Activated naive CD8-positive, alpha-beta T cell treated with anti-CD3 and anti-CD28 coated beads for 36 hours (primary cell): Measurements from ENCODE around the gene DNASE1. TPM values are rescaled to one million over a fixed set of nuclear protein-coding genes. Genes with fewer than 3 reads are reported as not detected.
"Not testable (repeated sequence)": the region's sequence is repeated elsewhere in the genome, so short reads cannot be mapped to it uniquely, and the experiment has no call there.

Experiments used
- DNase-seq: peaks from one replicate; pipeline ENCODE4 v3.0.0; 2021
- H3K27ac Mint-ChIP-seq: one replicate; pipeline ENCODE4 v1.8.0; 2022; ENCODE audit warnings: mild to moderate bottlenecking, moderate library complexity, mixed read lengths
- H3K27me3 Mint-ChIP-seq: one replicate; pipeline ENCODE4 v1.8.0; 2022; ENCODE audit warnings: mild to moderate bottlenecking, mixed read lengths
- H3K36me3 Mint-ChIP-seq: one replicate; pipeline ENCODE4 v1.8.0; 2021; ENCODE audit warnings: mild to moderate bottlenecking, mixed read lengths
- H3K4me1 Mint-ChIP-seq: one replicate; pipeline ENCODE4 v1.8.0; 2021; ENCODE audit warnings: mixed read lengths
- H3K4me3 Mint-ChIP-seq: one replicate; pipeline ENCODE4 v1.8.0; 2022; ENCODE audit warnings: mild to moderate bottlenecking, moderate library complexity, mixed read lengths
- H3K9me3 Mint-ChIP-seq: one replicate; pipeline ENCODE4 v1.8.0; 2022; ENCODE audit warnings: mixed read lengths
- total RNA-seq, 2 experiments: library from RNA; stranded (reverse); gene quantifications; one replicate each; pipeline ENCODE4 v1.2.3, GENCODE V29; 2021

The DNASE1 gene, protein sequence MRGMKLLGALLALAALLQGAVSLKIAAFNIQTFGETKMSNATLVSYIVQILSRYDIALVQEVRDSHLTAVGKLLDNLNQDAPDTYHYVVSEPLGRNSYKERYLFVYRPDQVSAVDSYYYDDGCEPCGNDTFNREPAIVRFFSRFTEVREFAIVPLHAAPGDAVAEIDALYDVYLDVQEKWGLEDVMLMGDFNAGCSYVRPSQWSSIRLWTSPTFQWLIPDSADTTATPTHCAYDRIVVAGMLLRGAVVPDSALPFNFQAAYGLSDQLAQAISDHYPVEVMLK
- total RNA-seq, result 1 to 10 TPM; 4.6 to 5.8 TPM

DNA sequence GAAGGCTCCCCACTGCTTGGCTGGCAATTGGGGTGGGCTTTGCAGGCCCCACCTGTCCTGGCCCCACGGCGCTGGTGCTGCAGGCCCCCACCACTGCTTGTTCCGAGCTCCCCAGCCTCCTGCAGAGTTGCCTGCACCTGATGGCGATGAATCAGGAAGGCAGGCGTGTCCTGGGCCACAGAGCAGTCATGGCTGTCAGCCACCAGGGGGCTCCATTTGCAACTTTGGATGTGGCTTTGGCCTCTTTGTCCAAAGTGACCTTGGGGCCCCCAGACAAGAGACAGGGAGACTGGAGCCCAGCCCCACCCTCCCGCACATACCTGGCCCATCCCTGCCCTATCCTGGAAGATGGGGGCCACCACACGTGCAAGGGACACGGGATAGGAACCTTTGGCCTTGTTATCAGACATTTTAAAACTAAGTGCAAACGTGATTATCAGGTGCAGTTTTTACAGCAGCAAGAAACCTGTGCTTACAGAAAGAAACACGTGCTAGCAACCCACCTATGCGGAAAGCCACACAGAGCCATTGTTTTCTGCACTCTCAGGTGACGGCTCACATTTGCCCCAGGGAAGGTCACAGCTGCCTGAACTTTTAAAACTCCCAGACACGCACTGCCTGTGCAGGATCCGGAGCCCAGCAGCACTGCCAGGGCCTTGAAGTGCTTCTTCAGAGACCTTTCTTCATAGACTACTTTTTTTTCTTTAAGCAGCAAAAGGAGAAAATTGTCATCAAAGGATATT lies at the start of gene DNASE1:
Gene DNASE1 (plus strand): TSS at position 443 of the 743 bp plus-strand sequence. CDS start 683 bp downstream, outside the sequence.
- Mint-ChIP-seq H3K4me1 (peaks cover 16% of the 10 kb centered on the region), H3K9me3 (no peaks in the 10 kb centered on the region), H3K4me3 (no peak within 1 kb of the TSS), H3K27me3 (no peaks in the 10 kb centered on the region), H3K36me3 (peaks cover 11% of the 10 kb centered on the region), H3K27ac (no peak within 1 kb of the TSS)
- peak; percentile 62 for DNase-seq

DNA sequence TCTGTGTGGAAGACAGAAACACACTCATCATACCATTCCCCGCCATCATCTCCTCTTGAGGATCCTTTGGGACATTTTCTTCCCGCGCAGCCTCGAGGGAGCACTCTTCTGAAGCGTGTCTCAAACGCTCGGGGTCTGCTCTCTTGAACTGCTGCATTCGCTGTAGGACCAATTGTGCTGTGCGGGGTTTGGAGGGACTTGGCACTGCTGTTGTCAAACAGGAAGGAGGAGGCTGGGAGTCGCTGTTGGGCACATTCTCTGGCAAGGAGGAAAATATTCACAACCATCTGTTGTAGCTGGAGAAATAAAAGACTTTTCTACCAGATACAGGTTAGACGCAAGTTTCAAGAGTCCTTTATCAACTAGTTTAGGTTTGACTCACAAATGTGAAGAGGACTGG lies 48.0 kb upstream of the DNASE1 start:
- no peak for DNase-seq
- Mint-ChIP-seq H3K9me3 (no peaks in the 10 kb centered on the region), H3K27me3 (no peaks in the 10 kb centered on the region), H3K36me3 (peaks cover 5% of the 10 kb centered on the region), H3K4me3 (no peak overlapping the region), H3K27ac (no peak overlapping the region), H3K4me1 (peaks cover 9% of the 10 kb centered on the region)

DNA sequence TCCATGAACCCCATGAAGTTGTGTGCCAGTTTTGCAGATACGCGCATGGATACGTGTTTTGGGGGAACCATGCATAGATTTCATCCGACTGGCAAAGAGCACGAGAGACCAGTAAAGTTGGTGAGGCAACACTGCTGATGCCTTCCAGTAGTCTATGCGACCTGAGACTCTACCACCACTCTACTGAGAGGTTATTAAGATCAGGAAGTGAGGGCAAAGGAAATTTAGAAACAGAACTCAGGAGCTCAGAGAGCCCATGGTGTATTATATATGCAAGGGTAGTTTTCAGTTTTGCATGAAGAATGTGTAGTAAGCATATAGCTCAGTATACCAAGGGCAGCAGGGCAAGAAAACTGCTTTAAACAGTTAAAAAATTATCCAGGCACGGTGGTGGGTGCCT lies 47.3 kb upstream of the DNASE1 start:
- H3K4me1 Mint-ChIP-seq, result peaks cover 9% of the 10 kb centered on the region
- no peaks in the 10 kb centered on the region for H3K27me3 Mint-ChIP-seq
- no peak overlapping the region for H3K4me3 Mint-ChIP-seq
- DNase-seq, result no peak
- no peaks in the 10 kb centered on the region for H3K9me3 Mint-ChIP-seq
- no peak overlapping the region for H3K27ac Mint-ChIP-seq
- H3K36me3 Mint-ChIP-seq, result peaks cover 8% of the 10 kb centered on the region

DNA sequence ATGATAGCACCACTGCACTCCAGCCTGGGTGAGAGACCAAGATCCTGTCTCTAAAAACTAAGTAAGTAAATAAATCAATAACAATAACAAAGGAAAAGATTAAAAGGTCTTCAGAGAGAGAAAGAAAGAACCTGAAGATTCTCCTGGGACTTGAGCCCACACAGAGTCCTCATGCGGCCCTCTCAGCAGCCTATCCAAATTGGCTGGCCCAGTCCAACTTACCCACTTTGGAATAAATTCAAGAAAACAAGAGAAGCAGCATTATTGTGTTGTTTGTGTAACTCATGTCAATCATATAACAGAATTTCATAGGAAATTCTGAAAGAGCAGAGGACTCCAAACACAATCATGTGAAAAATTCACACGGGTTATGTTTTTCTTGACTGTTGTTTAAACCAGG lies 46.9 kb upstream of the DNASE1 start:
- H3K36me3 Mint-ChIP-seq, result peaks cover 9% of the 10 kb centered on the region
- no peak for DNase-seq
- H3K4me1 Mint-ChIP-seq, result peaks cover 10% of the 10 kb centered on the region
- no peaks in the 10 kb centered on the region for H3K27me3 Mint-ChIP-seq
- no peak overlapping the region for H3K27ac Mint-ChIP-seq
- no peak overlapping the region for H3K4me3 Mint-ChIP-seq
- H3K9me3 Mint-ChIP-seq, result no peaks in the 10 kb centered on the region

DNA sequence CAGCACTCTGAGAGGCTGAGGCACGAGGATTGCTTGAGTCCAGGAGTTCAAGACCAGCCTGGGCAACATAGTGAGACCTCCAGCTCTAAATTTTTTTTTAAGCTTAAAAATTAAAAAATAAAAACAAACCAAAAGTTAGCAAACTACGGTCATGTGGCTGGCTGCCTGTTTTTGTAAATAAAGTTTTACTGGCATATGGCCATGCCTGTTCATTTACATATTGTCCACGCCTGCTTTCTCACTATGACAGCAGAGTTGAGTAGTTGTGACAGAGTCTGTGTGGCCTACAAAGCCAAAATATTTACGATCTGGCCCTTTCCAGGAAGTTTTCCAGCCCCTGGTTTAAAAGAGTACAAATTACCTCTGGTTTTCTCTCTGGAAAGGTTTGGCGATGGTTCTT lies 46.4 kb upstream of the DNASE1 start:
- no peaks in the 10 kb centered on the region for H3K9me3 Mint-ChIP-seq
- H3K4me3 Mint-ChIP-seq, result no peak overlapping the region
- H3K27ac Mint-ChIP-seq, result no peak overlapping the region
- no peak for DNase-seq
- H3K4me1 Mint-ChIP-seq, result peaks cover 15% of the 10 kb centered on the region
- peaks cover 11% of the 10 kb centered on the region for H3K36me3 Mint-ChIP-seq
- no peaks in the 10 kb centered on the region for H3K27me3 Mint-ChIP-seq

DNA sequence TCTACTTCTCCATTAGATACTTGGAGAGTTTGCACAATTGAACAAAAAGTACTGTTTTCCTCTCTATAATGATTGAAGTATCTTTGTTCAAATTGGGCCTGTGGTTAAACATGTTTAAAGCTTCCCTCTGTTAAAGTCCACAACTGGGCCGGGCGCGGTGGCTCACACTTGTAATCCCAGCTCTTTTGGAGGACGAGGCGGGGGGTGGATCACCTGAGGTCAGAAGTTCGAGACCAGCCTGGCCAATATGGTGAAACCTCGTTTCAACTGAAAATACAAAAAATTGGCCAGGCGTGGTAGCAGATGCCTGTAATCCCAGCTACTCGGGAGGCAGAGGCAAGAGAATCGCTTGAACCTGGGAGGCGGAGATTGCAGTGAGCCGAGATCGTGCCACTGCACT lies 45.5 kb upstream of the DNASE1 start:
- not testable (repeated sequence) for H3K27me3 Mint-ChIP-seq, DNase-seq, H3K4me3 Mint-ChIP-seq, H3K9me3 Mint-ChIP-seq, H3K27ac Mint-ChIP-seq
- peaks cover 12% of the 10 kb centered on the region for H3K36me3 Mint-ChIP-seq
- peaks cover 22% of the 10 kb centered on the region for H3K4me1 Mint-ChIP-seq

DNA sequence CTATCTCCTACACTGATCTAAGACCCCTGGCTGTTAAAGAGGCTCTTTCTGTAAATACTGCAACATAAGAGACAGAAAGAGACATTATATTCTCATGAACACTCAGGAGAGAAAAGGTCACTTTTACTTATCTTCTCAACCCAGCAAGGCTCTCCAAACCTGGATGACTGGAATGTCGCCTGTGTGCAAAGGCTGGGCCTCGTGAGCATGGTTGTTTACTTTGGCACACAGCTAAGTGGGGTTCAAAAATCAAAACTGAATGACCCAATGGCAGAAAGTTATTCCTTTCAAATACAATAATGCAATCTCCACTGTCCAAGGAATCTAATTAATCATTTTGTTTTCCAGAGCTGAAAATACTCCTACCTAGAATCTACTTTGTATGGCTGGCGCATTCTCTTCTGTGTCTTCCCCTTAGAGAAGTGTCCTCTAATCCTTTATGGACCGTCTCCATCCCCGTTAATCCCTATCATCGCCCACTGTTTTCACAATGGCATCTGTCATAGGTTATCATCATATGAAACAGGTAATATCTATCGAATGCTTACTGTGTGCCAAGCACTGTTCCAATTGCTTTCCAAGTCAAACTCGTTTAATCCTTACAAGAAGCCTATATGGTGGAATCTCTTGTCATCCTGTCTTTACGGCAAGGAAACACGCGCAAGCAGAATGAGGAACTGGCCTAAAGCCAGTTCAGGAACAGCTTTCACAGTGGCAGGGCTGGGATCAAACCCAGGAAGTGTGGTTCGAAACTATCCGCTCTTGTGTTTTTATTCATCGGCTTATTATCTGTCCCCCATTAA lies 44.4 kb upstream of the DNASE1 start:
- no peak for DNase-seq
- Mint-ChIP-seq H3K27me3 (no peaks in the 10 kb centered on the region), H3K4me1 (peaks cover 31% of the 10 kb centered on the region), H3K4me3 (peak overlapping the region; percentile 98), H3K27ac (no peak overlapping the region), H3K9me3 (no peaks in the 10 kb centered on the region), H3K36me3 (peaks cover 18% of the 10 kb centered on the region)

DNA sequence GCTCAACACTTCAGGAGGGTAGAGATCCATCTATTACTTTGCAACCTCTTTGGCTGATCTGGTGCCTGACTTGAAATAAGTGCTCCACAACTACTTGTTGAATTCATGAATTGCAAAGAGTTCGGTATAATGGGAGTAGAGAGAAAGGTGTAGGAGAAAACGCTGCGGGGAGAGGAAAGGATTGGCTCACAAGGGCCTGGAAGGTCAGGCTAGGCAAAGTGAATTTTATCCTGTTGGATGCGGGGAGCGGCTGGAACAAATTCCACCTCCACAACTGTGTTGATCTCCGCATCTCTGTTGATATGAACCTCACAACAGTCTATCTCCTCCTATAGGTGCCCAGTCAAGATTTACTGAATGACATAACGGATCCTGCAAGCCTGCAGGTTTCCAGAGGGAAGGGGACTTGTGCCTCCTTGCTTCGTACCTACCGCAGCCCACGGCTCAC lies 43.8 kb upstream of the DNASE1 start:
- H3K4me1 Mint-ChIP-seq, result peaks cover 36% of the 10 kb centered on the region
- H3K4me3 Mint-ChIP-seq, result peak overlapping the region; percentile 98
- H3K9me3 Mint-ChIP-seq, result no peaks in the 10 kb centered on the region
- no peak for DNase-seq
- peaks cover 18% of the 10 kb centered on the region for H3K36me3 Mint-ChIP-seq
- peak overlapping the region; percentile 12 for H3K27ac Mint-ChIP-seq
- H3K27me3 Mint-ChIP-seq, result no peaks in the 10 kb centered on the region

DNA sequence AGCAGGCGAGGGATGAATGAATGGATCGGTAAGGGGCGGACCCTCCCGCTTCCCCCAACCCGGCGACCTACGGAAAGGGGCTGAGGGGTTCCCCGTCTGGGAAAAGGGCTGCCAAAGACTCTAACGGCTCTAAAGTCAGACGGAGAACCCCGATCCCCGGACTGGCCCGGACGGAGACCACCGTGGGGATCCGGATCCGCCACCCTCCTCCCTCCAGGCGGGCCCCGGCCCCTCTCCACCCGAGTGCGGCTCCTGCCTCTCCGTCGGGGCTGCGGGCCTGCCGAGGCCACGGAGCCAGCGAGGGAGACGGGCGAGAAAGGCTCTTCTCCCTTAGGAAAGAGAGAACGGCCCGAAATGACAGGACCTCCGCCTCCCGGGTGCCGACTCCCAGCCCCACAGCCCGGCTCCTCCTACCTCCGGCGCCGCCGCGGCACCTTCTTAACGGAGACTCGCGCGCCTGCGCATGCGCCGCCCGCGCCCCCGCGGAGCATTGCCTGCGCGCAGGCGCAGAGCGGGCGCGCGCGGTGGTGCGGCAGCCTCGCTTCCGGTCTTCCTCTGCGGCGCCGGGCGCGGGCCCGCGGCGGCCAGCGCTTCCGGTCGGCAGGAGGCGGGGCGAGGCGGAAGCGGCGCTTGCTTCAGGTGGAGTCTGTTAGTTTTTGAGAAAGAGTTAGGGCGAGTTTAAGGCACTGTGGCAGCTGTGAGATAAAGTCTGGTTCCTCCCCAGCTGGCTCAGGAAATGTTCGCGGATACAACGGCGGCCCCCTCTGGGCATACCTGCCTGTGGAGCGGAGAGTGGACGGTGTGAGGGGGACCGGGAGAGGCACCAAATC lies 43.1 kb upstream of the DNASE1 start, which contains the start of gene SLX4:
Gene SLX4 (minus strand): TSS at position 461 of the 830 bp plus-strand sequence. CDS start 2,642 bp downstream, outside the sequence.
- Mint-ChIP-seq H3K9me3 (no peaks in the 10 kb centered on the region), H3K27ac (peak within 1 kb of the TSS; percentile 91), H3K4me1 (peaks cover 36% of the 10 kb centered on the region), H3K36me3 (peaks cover 18% of the 10 kb centered on the region), H3K4me3 (peak within 1 kb of the TSS; percentile 98), H3K27me3 (no peaks in the 10 kb centered on the region)
- peak; percentile 96 for DNase-seq

DNA sequence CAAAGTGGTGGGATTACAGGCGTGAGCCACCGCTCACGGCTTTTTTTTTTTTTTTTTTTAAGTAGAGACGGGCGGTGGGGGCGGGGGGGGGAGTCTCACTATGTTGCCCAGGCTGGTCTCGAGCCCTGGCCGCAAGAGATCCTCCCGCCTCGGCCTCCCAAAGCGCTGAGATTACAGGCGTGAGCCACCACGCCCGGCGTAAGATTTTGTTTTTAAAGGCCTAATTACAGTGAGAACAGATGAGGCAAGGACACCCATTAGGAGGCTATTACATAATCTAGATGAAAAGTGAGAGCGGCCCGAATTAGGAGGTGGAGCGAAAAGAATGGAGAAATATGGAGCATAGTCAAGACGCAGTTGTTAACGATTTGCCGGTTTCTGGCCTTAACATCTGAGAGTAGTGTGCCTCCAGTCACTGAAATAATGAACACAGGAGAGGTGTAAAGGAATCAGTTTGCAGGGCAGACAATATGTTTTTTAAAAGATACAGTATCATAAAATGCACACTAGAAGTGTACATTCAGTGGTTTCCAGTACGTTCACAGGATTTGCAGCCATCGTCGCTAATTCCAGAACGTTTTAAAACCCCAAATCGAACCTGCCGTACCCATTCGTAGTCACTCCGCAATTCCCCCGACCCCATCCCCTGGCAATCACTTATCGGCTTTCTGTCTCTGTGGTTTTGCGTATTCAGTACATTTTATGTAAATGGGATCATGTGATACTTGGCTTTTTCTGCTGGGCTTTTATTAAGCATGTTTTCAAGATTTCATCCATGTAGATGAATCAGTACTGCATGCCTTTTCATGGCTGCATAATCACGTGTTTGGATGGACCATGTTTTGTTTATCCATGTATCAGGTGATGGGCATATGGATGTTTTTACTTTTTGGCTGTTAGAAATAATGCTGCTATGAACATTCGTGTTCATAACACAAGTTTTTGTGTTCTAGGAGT lies 41.7 kb upstream of the DNASE1 start:
- Mint-ChIP-seq H3K36me3 (peaks cover 26% of the 10 kb centered on the region), H3K4me3 (peak overlapping the region; percentile 98), H3K4me1 (peaks cover 36% of the 10 kb centered on the region), H3K27me3 (no peaks in the 10 kb centered on the region), H3K9me3 (peaks cover 2% of the 10 kb centered on the region), H3K27ac (peak overlapping the region; percentile 55)
- DNase-seq, result no peak

DNA sequence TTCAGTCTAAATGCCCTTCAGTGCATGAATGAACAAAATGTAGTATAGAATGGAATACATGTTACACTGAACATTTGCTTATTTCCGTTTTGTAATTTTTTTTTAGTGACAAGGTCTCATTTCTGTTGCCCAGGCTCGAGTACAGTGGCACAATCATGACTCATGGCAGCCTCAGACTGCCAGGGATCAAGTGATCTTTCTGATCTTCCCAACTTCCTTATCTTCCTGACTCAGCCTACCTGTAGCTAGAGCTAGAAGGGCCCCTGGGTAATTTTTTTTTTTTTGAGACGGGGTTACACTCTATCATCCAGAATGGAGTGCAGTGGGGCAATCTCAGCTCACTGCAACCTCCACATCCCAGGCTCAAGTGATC lies 35.7 kb upstream of the DNASE1 start:
- Mint-ChIP-seq H3K36me3 (peaks cover 20% of the 10 kb centered on the region), H3K4me3 (no peak overlapping the region), H3K4me1 (peaks cover 34% of the 10 kb centered on the region), H3K27ac (no peak overlapping the region), H3K27me3 (no peaks in the 10 kb centered on the region), H3K9me3 (peaks cover 2% of the 10 kb centered on the region)
- no peak for DNase-seq

DNA sequence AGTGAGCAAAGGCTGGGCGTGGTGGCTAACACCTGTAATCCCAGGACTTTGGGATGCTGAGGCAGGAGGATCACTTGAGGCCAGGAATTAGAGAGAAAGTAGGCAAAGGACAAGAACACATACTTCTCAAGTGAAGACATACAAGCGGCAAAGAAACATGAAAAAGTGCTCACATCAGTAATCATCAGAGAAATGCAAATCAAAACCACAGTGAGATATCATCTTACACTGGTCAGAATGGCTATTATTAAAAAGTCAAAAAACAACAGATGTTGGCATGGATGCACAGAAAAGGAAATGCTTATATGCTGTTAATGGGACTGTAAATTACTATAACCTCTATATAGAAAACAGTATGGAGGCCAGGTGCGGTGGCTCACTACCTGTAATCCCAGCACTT lies 30.8 kb upstream of the DNASE1 start:
- no peak overlapping the region for H3K27ac Mint-ChIP-seq
- no peaks in the 10 kb centered on the region for H3K9me3 Mint-ChIP-seq
- peaks cover 2% of the 10 kb centered on the region for H3K36me3 Mint-ChIP-seq
- DNase-seq, result no peak
- H3K4me1 Mint-ChIP-seq, result peaks cover 30% of the 10 kb centered on the region
- H3K27me3 Mint-ChIP-seq, result no peaks in the 10 kb centered on the region
- no peak overlapping the region for H3K4me3 Mint-ChIP-seq

DNA sequence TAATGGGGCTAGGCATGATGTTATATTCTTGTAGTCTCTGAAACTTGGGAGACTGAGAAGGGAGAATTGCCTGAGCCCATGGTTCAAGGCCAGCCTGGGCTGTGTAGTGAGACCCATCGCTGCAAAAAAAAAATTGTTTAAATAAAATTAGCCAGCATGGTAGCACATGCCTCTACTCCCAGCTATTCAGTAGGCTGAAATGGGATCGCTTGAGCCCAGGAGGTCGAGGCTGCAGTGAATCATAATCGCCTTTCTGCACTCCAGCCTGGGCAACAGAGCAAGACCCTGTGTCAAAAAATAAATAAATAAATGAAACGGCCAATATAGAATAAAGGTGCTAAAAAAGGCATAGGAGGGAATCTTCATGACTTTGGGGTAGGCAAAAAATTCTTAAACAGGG lies 29.2 kb upstream of the DNASE1 start:
- Mint-ChIP-seq H3K27me3 (no peaks in the 10 kb centered on the region), H3K9me3 (no peaks in the 10 kb centered on the region), H3K27ac (no peak overlapping the region), H3K36me3 (no peaks in the 10 kb centered on the region), H3K4me1 (peaks cover 28% of the 10 kb centered on the region), H3K4me3 (no peak overlapping the region)
- no peak for DNase-seq
